RPMI8226 (cell line): ENCODE results near the gene C20orf204.

Experiments used
- DNase-seq: peaks from one replicate; pipeline ENCODE4 v3.0.0-alpha.2; 2015

Gene C20orf204

DNA sequence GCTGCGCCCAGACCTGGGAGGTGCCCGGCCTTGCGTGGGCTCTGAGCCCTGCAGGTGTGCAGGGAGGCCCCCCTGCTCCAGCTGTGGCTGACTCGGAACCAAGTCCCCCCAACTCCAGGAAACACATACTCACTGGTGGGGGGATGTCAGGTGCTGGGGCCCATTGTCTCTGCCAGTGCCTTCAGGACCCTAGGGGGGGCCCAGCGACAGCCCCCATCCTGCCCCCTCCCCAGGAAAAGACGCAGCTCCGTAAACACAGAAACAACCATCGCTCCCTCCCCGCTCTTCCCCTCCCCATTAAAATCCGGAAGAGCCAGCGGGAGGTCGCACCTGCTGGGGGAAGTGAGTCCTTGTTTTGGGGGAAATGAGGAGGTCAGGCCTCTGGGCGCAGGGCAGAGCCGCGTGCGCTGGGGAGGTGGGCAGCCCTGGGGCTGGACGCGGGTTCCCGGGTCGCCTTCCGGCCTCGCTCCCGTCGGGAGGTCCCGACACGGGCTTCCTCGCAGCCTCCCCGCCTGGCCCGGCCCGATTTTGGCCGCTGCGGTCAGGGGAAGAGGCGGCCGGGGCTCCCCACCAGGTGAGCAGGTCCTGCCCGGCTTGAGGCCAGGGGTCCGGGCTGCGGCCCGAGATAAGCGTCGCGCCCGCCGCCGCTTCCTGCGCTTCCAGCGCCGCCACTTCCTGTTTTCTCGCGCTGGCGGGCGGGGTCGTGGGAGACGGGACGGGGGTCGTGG is 6.2 kb downstream of the C20orf204 start:
- DNase-seq, result peak; percentile 58

GRCh38 chr20:64043768-64044167 is 7.8 kb downstream of the C20orf204 start:
- no peak for DNase-seq

- no peak for DNase-seq
Measured at GRCh38 chr20:64044484-64045247, 8.7 kb downstream of the C20orf204 start.

DNA sequence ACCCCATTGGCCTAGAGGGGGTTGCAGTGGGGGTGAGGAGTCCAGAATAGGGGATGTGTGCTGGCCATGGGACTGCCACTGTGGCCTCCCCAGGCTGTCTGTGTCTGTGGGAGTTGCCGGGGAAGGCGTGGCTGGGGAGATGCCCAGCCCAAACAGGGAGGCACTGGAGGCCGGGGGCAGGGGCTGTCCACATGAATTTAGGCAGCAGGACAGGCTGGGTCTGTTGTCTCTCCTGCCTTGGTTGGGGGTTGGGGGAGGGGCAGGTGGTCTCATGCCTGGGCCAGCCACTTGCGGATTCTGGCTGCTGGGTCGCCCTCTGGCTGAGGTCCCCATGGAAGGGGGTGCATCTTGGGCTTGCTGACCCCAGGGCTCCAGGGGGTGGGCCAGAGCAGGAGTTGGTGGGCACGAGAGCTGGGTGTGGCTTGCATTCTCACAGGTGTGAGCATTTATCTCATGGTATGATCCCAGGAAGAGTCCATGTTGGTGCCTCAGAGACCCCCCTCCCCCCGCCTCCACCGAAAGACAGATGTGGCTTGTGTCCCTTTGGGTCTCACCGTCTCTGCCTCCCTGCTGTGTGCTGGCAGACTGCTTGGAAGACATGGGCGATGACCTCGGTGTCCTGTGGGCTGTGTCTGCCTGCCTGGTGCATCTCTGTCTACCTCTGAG is 9.5 kb downstream of the C20orf204 start:
- no peak for DNase-seq

- no peak for DNase-seq
Measured at GRCh38 chr20:64047046-64047389, 11.0 kb downstream of the C20orf204 start.

- DNase-seq, result no peak
Measured at GRCh38 chr20:64047968-64048401, 12.0 kb downstream of the C20orf204 start.

GRCh38 chr20:64048402-64049044 is 12.5 kb downstream of the C20orf204 start:
- DNase-seq, result no peak

DNA sequence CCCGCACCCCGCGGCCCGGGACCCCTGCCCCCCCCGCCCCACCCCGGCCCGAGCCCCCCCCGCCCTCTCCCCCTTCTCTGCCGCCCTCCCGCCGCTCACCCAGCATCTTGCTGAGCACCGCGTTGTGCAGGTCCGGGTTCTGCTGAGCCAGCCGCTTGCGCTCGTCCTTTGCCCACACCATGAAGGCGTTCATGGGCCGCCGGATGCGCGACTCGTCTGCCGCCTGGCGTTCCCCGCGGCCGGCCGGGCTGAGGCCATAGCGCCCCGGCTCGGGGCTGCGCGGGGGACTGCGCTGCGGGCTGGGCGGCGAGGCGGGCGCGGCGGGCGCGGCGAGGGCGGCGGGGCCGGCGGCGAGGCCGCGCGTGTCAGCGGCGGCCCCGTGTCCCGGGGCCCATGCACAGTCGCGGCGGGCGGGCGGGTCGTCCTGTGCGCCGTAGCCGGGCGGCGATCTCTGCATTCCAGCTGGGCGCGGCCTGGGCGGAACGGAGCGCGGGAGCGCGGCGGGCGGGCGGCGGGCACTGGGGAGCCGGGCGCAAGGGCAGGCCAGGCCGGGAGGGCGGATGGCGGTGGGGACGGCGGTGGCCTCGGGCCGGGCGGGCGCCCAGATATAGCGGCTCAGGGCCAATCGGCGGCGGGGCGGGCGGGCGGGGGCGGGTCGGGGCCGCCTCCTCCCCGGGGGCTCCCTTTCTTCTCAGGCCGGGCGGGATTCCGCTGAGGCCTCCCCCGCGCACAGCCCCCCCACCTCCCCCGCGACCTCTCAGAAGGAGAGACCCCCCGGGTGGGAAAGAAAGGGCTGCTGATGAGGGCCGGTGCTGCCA is 13.3 kb downstream of the C20orf204 start, which contains the start of gene SOX18:
Gene SOX18 (minus strand): TSS at position 580 of the 818 bp plus-strand sequence. CDS start 123 bp downstream, at position 457.
- DNase-seq, result peak; percentile 85

DNA sequence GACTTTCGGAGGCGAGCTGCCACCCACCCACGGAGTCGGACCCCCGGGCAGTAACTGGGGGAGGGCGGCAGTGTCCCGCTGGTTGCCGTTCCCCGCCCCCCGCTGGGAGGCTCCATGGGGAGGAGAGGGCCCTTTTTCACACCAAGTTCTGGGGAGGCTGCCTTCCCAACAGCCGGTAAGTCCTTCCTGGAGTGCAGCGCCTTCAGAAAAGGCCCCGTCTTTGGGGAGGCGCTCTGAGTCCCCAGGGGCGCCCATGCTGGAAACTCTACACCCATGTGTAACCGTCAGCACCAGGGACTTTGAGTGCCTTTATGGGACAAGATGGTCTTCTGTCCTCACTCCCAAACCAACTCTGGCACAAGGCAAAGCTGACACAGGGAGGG is 13.9 kb downstream of the C20orf204 start:
- no peak for DNase-seq

DNA sequence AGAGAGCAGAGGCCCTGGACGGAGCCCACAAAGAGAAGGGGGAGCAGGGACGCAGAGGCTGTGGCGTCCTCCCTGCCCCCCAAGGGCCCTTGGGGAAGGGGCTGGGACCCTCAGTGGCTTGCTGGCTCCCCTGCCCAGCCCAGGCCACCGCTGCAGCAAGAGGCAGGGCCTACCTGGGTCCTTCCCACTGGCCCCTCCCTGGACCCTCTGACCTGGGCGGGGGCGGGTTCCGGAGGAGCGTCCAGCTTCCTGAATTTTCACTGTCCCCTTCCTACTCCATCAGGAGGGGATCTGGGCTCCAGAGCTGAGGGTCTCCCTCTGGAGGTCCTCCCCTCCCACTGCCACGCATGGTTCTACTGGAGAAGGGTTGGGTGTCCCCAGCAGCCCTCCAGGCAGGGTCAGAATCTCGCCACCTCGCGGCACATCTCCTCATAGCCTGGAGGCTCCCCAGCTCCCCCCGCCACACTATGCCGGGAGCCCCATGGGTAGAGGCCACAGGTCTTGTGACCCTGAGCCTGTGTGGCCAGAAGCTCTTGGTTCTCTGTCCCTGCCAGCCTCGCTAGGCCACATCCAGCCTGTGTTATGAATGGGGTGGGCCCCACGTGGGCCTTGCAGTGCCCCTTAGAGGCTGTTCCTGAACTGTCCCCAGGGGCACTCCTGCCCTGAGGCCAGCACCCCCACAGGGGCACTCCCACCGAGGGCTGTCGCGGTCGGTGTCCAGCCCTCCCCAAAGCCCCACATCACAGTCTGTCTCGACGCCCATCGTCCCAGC is 14.5 kb downstream of the C20orf204 start:
- no peak for DNase-seq

DNA sequence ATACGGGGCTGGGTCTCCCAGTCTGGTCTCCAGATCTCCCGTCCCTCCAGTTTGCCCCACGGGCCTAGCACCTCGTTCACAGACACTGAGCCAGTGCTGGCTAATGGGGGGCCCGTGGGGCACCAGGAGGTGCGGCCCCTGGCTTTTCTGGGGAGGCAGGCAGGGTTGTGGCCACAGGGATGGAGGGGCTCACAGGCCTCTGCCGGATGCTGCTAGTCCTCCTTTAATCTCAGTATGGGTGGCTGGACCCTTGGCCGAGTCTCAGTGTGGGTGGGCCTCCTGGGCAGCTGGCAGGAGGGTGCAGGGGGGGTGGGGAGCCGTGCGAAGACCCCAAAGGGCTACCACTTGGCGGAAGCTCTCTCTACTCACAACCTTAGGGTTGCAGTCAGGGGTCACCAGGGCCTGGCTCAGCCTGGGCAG is 15.1 kb downstream of the C20orf204 start:
- no peak for DNase-seq

- DNase-seq, result no peak
Measured at GRCh38 chr20:64051561-64052325, 15.8 kb downstream of the C20orf204 start.

DNA sequence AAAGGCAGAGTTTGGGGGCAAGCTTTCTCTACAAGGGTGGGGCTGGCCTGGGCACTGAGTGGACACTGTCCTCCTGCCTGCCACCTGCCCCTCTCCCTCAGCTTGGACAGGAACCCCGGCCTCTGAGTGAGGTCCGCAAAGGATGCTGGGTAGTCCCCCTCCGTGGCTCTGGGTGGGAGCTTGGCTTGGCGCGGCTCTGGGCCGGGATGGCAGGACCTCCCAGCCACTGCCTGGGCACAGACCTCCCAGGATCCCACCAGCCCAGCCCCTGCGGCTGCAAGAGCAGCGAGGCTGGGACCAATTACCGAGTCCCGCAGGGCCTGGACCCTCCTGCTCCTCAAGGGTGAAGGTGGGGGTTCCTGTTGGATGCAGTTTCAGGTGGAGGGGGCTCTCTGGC is 16.3 kb downstream of the C20orf204 start:
- no peak for DNase-seq

DNA sequence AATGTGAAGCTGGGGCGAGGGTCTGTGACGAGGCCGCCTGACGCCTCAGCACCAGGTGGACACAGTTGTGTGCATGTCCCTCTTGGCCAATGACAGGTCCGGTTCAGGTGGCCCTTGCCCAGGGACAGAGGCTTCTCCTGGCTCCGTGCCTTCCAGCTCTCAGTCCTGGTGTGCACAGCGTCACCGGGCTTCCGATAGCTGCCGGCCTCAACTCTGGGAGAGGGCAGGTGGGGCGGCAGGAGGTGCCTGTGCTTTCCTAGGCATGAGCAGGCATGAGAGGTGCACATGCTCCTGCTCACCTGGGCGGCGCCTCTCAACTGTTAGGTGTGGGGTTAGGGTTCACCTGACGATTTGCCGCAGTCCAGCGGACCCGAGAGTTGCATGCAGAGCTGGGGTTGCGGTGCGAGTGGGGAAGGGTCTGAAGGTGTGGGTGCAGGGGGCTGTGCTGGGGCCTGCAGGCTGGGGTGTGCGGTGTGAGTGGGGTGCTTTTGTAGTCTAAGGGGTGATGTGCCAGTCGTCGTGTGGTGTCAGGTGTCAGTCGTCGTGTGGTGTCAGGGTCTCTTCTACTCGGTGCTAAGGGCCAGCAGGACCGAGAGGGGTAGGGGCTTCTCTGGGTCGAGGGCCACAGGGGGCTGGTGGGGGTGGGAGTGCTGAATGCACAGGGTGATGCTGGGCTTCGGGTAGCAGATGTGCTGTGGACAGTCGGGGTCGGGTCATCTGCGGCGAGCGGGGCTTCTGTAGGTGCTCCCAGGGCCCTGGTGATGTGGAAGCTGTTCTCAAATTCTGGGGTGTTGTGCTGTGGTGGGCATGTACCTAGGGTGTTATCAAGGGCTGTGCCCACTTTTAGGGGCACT is 17.2 kb downstream of the C20orf204 start:
- no peak for DNase-seq

DNA sequence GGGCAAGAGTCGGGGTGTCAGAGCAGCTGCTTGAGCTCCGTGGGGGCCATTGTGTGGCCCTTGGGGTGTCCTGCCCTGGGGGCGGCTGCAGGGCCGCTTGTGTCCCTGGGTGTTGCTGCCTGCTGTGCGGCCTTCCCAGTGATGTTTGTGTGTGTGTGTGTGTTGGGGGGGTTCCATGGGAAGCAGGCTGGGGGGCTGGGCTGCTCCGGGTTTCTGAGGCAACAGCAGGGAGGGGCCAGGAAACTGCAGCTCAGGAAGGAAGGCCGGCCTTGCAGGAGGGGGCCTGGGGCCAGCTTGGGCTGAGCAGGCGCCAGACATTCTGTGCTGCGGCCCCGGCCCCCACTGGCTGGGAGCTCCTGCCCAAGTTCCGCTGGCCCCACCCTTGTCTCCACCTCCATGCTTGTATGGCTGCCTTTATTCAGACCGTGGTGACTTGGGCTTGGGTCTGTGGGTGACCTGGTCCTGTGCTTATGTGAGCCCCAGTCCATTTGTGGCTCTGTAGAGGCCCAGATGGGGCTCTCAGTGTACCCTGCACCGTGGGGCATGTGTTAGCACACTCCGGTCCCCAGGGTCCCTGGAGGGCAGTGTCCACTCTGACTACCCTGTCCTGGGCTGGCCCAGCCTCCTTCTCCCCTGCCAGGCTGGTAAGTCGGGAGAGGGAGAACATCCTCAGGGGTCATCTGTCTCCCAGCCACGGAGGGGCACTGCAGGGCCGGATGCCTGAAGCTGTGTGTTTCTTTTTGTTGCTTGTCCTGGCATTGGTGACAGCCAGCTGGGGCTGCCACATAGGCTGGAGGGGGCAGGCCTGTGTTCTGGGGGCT is 18.1 kb downstream of the C20orf204 start:
- DNase-seq, result peak; percentile 66

GRCh38 chr20:64055396-64055892 is 19.5 kb downstream of the C20orf204 start:
- no peak for DNase-seq

DNA sequence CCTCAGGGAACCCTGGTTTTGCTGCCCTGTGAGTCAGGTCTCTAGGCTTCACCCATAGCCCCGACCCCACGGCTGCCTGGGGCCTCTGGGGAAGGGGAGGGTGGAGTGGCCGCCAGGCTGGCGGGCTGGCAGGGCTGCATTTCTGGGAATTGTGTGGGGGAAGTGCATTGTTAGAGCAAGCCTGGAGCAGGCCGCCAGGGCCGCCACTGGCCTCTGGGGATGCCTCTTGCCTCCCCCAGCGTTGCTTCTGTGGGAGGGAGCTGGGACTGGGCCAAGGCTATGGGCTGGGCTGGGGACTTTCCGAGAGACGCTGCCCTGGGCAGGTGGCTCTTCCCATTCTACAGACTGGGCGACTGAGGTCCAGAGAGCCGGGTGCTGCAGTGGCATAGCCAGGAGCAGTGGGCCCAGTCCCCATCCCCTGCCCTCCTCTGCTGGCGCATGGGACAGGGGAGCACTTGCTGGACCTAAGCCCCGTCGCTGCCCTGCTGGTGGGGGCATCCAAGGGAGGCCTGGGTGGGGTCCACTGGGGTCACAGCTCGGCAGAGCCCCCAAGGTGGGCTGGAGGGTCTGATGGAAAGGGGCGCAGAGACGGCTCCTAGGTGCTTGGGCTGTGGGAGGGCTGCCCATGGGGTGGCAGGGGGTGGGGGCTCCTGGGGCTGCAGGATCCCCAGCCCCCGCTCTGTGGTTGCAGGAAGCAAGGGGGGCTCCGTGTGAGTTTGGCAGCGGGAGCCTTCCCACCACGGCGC is 20.1 kb downstream of the C20orf204 start:
- DNase-seq, result peak; percentile 72

- DNase-seq, result no peak
Measured at GRCh38 chr20:64056639-64056888, 20.6 kb downstream of the C20orf204 start.
